Progenitor cell of endocrine pancreas (in vitro differentiated cells): Measurements from ENCODE around the gene MSI2. TPM values are rescaled to one million over a fixed set of nuclear protein-coding genes. Genes with fewer than 3 reads are reported as not detected.
"Not testable (repeated sequence)": the region's sequence is repeated elsewhere in the genome, so short reads cannot be mapped to it uniquely, and the experiment has no call there.

Experiments used
- DNase-seq: peaks from one replicate; pipeline ENCODE4 v3.0.0; 2021; ENCODE audit warnings: low spot score; ENCODE audit not compliant: unreplicated experiment
- H3K27ac Mint-ChIP-seq: 2 replicates; pipeline ENCODE4 v1.8.0; 2021; ENCODE audit warnings: mild to moderate bottlenecking, moderate library complexity, mixed read lengths
- H3K27me3 Mint-ChIP-seq: 2 replicates; pipeline ENCODE4 v1.8.0; 2021; ENCODE audit warnings: mixed read lengths
- H3K36me3 Mint-ChIP-seq: 2 replicates; pipeline ENCODE4 v1.8.0; 2022; ENCODE audit warnings: mixed read lengths; ENCODE audit not compliant: insufficient read depth
- H3K4me1 Mint-ChIP-seq: 2 replicates; pipeline ENCODE4 v1.8.0; 2021; ENCODE audit warnings: low read depth, mixed read lengths
- H3K4me3 Mint-ChIP-seq: 2 replicates; pipeline ENCODE4 v1.8.0; 2021; ENCODE audit warnings: low read depth, mild to moderate bottlenecking, moderate library complexity, mixed read lengths
- H3K9me3 Mint-ChIP-seq: 2 replicates; pipeline ENCODE4 v1.8.0; 2021; ENCODE audit warnings: low read depth, mixed read lengths
- total RNA-seq: library from RNA; stranded (reverse); gene quantifications from 2 replicates; pipeline ENCODE4 v1.2.1, GENCODE V29; 2021
- TF ChIP-seq, protein P1 (sequence below): fragments of 200-600 bp; sonication (generic); IDR thresholded peaks from one replicate; pipeline ENCODE4 v1.5.0; 2021; ENCODE audit warnings: antibody characterized with exemption, mild to moderate bottlenecking; ENCODE audit not compliant: unreplicated experiment

Gene MSI2
- total RNA-seq, 1 donor from 2014 or later: 164 TPM

DNA sequence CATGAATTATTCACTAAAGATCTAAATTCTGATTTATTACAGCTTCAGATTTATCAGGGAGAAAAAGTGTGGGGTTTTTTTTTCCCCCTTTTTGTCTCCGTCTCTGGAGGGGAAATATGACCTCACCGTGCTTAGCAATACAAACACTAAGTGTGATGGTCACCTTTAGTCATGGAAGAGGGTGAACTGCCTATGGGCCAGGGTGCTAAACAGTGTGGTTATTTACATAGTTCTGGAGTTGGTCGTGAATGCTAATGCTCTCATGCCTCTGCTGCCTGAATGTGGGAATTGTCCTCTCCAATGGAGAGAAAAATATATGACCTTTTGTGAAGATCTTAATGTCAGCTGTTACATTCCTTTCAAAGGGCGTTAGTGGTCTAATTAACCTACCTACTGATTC, 44.8 kb upstream of the MSI2 start:
- Mint-ChIP-seq H3K9me3 (peaks cover 19% of the 10 kb centered on the region), H3K4me1 (no peaks in the 10 kb centered on the region), H3K27me3 (peaks cover 9% of the 10 kb centered on the region), H3K27ac (no peak overlapping the region), H3K36me3 (peaks cover 1% of the 10 kb centered on the region), H3K4me3 (no peak overlapping the region)
- TF ChIP-seq, protein P1, sequence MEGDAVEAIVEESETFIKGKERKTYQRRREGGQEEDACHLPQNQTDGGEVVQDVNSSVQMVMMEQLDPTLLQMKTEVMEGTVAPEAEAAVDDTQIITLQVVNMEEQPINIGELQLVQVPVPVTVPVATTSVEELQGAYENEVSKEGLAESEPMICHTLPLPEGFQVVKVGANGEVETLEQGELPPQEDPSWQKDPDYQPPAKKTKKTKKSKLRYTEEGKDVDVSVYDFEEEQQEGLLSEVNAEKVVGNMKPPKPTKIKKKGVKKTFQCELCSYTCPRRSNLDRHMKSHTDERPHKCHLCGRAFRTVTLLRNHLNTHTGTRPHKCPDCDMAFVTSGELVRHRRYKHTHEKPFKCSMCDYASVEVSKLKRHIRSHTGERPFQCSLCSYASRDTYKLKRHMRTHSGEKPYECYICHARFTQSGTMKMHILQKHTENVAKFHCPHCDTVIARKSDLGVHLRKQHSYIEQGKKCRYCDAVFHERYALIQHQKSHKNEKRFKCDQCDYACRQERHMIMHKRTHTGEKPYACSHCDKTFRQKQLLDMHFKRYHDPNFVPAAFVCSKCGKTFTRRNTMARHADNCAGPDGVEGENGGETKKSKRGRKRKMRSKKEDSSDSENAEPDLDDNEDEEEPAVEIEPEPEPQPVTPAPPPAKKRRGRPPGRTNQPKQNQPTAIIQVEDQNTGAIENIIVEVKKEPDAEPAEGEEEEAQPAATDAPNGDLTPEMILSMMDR: no peak
- no peak for DNase-seq

DNA sequence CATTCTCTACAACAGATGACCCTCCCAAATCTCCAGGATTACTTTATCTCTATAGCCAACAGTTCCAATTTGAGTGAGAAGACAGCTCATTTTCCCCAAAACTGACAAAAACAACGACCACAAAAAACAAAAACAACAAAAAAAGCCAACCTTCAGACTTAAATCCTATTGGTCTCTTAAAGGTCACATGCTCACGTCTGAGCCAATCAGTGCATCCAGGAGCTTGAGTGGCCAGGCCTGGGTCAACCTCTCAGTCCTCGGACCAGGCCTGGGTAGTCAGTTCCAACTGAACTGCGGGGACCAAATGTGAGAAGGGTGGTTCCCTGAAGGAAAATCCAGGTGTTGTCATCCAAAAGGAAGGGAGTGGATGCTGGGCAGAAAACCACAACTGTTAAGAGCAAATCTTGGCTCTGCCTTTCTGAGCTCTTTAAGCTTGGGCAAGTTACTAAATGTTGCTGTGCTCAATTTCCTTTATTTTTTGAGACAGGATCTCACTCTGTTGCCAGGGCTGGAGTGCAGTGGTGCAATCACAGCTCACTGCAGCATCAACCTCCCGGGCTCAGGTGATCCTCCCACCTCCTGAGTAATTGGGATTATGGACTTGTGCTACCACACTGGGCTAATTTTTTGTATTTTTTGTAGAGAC, 43.0 kb upstream of the MSI2 start:
- TF ChIP-seq, protein P1: no peak
- peaks cover 9% of the 10 kb centered on the region for H3K27me3 Mint-ChIP-seq
- H3K9me3 Mint-ChIP-seq: peaks cover 9% of the 10 kb centered on the region
- peaks cover 1% of the 10 kb centered on the region for H3K36me3 Mint-ChIP-seq
- no peaks in the 10 kb centered on the region for H3K4me1 Mint-ChIP-seq
- H3K27ac Mint-ChIP-seq: no peak overlapping the region
- H3K4me3 Mint-ChIP-seq: no peak overlapping the region
- DNase-seq: no peak

DNA sequence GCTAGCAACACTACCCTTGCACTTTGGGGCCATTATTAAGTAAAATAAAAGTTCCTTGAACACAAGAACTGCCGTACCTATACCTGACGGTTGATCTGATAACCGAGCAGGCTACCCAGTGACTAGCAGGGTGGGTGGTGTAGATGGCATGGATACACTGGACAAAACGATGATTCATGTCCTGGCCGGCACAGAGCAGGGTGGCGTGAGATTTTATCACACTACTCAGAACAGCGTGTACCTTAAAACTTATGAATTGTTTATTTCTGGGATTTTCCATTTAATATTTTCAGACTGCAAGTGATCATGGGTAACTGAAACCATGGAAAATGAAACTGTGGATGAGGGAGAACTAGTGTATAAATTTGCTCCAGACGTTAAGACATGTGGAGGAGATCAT, 41.0 kb upstream of the MSI2 start:
- H3K4me3 Mint-ChIP-seq: no peak overlapping the region
- no peaks in the 10 kb centered on the region for H3K9me3 Mint-ChIP-seq
- no peaks in the 10 kb centered on the region for H3K36me3 Mint-ChIP-seq
- no peak overlapping the region for H3K27ac Mint-ChIP-seq
- DNase-seq: no peak
- TF ChIP-seq, protein P1: no peak
- peaks cover 7% of the 10 kb centered on the region for H3K27me3 Mint-ChIP-seq
- H3K4me1 Mint-ChIP-seq: no peaks in the 10 kb centered on the region

DNA sequence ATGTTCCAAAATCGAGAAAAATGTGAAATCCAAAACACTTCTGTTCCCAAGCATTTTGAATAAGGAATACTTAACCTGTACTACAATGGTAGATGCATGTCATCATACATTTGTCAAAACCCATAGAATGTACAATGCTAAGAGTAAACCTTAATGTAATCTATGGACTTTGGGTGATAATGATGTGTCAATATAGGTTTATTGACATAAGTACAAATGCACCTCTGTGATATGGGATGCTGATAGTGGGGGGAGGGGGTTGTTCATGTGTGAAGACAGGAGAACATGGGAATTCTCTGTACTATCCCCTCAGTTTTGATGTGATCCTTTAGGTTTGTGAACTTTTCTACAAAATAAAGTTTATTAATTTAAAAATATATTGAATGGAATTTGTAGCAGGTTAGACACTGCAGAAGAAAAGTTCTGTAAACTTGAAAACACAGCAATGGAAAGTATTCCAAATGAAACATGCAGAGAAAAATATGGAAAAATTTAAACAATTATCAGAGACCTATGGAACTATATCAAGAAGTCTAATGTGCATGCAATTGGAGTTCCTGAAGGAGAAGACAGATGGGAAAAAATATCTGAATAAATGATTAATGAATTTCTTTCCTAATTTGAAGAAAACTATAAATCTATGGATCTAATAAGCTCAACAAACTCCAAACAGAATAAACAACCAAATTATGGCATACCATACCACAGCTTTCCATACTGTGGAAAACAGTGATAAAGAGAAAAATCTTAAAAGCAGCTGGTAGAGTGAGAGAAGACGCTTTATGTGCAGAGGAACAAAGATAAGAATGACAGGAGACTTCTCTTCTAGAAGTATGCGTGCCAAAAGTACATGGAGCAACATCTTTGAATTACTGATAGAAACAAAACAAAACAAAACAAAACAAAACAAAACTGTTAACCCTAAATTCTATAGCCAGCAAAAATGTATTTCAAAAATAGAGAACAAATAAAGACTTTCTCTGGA, 34.7 kb upstream of the MSI2 start:
- TF ChIP-seq, protein P1: no peak
- Mint-ChIP-seq H3K27ac (no peak overlapping the region), H3K36me3 (peaks cover 4% of the 10 kb centered on the region), H3K9me3 (peaks cover 12% of the 10 kb centered on the region), H3K4me1 (no peaks in the 10 kb centered on the region), H3K27me3 (no peaks in the 10 kb centered on the region), H3K4me3 (no peak overlapping the region)
- DNase-seq: no peak

DNA sequence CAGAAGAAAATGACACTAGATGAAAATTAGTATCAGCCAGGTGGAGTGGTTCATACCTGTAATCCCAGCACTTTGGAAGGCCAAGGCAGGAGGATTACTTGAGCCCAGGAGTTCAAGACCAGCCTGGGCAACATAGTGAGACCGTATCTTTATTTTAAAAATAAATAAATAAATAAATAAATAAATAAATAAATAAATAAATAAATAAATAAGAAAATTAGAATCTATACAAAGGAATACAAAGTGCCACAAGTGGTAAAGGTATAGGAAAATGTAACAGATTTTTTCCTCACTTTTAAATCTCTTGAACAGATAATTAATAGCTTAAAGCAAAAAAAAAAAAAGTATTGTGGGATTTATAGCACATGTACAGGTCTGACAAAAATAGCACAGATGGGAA, 33.9 kb upstream of the MSI2 start:
- not testable (repeated sequence) for H3K4me1 Mint-ChIP-seq, H3K27me3 Mint-ChIP-seq, H3K27ac Mint-ChIP-seq, H3K4me3 Mint-ChIP-seq, DNase-seq, H3K36me3 Mint-ChIP-seq
- peaks cover 12% of the 10 kb centered on the region for H3K9me3 Mint-ChIP-seq
